Natural killer cell treated with Interleukin-12 subunit alpha and Interleukin-12 subunit beta and Interleukin-15 and Interleukin-18, amount 100 ng/mL, for 72 hours (primary cell): Measurements from ENCODE around the gene APOD. TPM values are rescaled to one million over a fixed set of nuclear protein-coding genes. Genes with fewer than 3 reads are reported as not detected.
A peak's percentile ranks its signal among the peaks of the same experiment; 100 is the strongest.

Experiments
- ATAC-seq, 2 donors: fragments of 150-1000 bp; cut with Tn5 transposase in 1 of 2; sonication (Bioruptor Pico), chemical (Tn5 transposase) in 1 of 2; 2 replicates each; pipeline ENCODE4 v1.10.0; 2021
- DNase-seq: peaks from one replicate; pipeline ENCODE4 v3.0.0; 2022; ENCODE audit warnings: low spot score
- H3K27ac Mint-ChIP-seq, 2 donors: 1 replicate in 1 of 2; 2 replicates in 1 of 2; pipeline ENCODE4 v1.8.0; 2022; ENCODE audit warnings: mixed read lengths in 2 of 2, mild to moderate bottlenecking in 1 of 2, moderate library complexity in 1 of 2
- H3K27me3 Mint-ChIP-seq, 2 donors: 1 replicate in 1 of 2; 2 replicates in 1 of 2; pipeline ENCODE4 v1.8.0; 2022; ENCODE audit warnings: mixed read lengths in 2 of 2
- H3K36me3 Mint-ChIP-seq: one replicate; pipeline ENCODE4 v1.8.0; 2022; ENCODE audit warnings: mixed read lengths
- H3K4me1 Mint-ChIP-seq, 2 donors: 1 replicate in 1 of 2; 2 replicates in 1 of 2; pipeline ENCODE4 v1.8.0; 2022; ENCODE audit warnings: low read depth in 2 of 2, mixed read lengths in 2 of 2, mild to moderate bottlenecking in 1 of 2
- H3K4me3 Mint-ChIP-seq: one replicate; pipeline ENCODE4 v1.8.0; 2022; ENCODE audit warnings: mixed read lengths
- H3K9me3 Mint-ChIP-seq: 2 replicates; pipeline ENCODE4 v1.8.0; 2022; ENCODE audit warnings: mixed read lengths
- total RNA-seq, 2 donors: library from RNA; stranded (reverse); gene quantifications; one replicate each; pipeline ENCODE4 v1.2.3, GENCODE V29; 2022

Gene APOD
- total RNA-seq, 2 donors from 2014 or later: not detected

DNA sequence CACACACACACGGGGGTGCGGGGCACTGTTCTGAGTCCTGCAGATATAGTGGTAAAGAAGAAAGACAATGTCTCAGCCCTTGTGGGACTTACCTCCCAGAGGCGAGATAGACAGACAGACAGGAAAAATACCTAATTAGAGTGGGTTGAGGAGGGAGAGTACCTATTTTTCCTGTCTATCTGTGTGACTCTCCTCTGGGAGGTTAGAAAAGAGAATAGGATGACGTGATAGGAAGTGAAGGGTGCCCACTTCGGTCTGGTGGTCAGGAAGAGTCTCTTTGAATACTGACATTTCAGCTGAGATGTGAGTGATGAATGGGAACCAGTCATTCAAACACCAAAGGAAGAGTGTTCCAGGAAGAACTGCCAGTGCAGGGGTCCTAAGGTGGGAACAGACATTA lies 4.1 kb upstream of the APOD start:
- DNase-seq (no peak), ATAC-seq (peak in 1 of 2 donors; percentile 45)
- H3K9me3 Mint-ChIP-seq: no peaks in the 10 kb centered on the region
- H3K4me1 Mint-ChIP-seq: no peaks in the 10 kb centered on the region
- peaks cover 0 to 5% of the 10 kb centered on the region in 2 donors for H3K27me3 Mint-ChIP-seq
- no peak overlapping the region for H3K27ac Mint-ChIP-seq
- no peaks in the 10 kb centered on the region for H3K36me3 Mint-ChIP-seq
- H3K4me3 Mint-ChIP-seq: no peak overlapping the region

- H3K4me3 Mint-ChIP-seq: no peak overlapping the region
- ATAC-seq (no peak), DNase-seq (no peak)
- no peaks in the 10 kb centered on the region for H3K36me3 Mint-ChIP-seq
- H3K27ac Mint-ChIP-seq: no peak overlapping the region
- no peaks in the 10 kb centered on the region for H3K9me3 Mint-ChIP-seq
- peaks cover 0 to 5% of the 10 kb centered on the region in 2 donors for H3K27me3 Mint-ChIP-seq
- no peaks in the 10 kb centered on the region for H3K4me1 Mint-ChIP-seq
Observed at GRCh38 chr3:195587406-195587805, 3.7 kb upstream of the APOD start.

GRCh38 chr3:195584543-195584870 lies 767 bp upstream of the APOD start:
- no peaks in the 10 kb centered on the region for H3K36me3 Mint-ChIP-seq
- no peak for ATAC-seq
- H3K27me3 Mint-ChIP-seq: peaks cover 0 to 5% of the 10 kb centered on the region in 2 donors
- peaks cover 0 to 6% of the 10 kb centered on the region in 2 donors for H3K4me1 Mint-ChIP-seq
- no peaks in the 10 kb centered on the region for H3K9me3 Mint-ChIP-seq
- H3K4me3 Mint-ChIP-seq: no peak overlapping the region
- H3K27ac Mint-ChIP-seq: no peak overlapping the region
- DNase-seq: no peak

DNA sequence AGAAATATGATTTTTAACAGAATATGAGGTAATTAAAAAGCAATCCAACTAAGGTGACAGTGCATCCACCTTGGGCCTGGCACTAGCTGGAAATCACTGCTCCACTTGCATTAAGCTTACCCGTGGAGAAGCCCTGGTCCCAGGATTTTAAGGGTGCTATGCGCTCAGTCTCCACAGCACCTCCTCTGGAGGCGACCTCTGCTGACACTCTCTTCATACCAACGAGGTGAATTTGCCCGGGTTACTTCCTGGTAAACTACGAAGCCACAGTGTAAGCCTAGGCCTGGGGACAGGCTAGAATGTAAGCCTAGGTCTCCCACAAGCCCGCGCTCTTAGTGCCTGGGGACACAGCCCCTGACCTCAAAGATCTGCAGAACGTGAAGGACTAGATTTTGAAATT lies 793 bp downstream of the APOD start:
- H3K36me3 Mint-ChIP-seq: no peaks in the 10 kb centered on the region
- H3K4me3 Mint-ChIP-seq: no peak overlapping the region
- H3K27ac Mint-ChIP-seq: no peak overlapping the region
- DNase-seq: no peak
- ATAC-seq: no peak
- H3K9me3 Mint-ChIP-seq: no peaks in the 10 kb centered on the region
- H3K4me1 Mint-ChIP-seq: peaks cover 0 to 6% of the 10 kb centered on the region in 2 donors
- peaks cover 0 to 5% of the 10 kb centered on the region in 2 donors for H3K27me3 Mint-ChIP-seq

- peaks cover 0 to 8% of the 10 kb centered on the region in 2 donors for H3K27me3 Mint-ChIP-seq
- ATAC-seq: no peak
- DNase-seq: no peak
Observed at GRCh38 chr3:195580744-195581443, 2.8 kb downstream of the APOD start.

GRCh38 chr3:195579281-195579680 lies 4.5 kb downstream of the APOD start:
- ATAC-seq: peak in 1 of 2 donors; percentile 9
- Mint-ChIP-seq H3K4me3 (no peak overlapping the region), H3K27ac (no peak overlapping the region)

More at GRCh38 chr3:195580744-195581443, 2.8 kb downstream of the APOD start:
- Mint-ChIP-seq H3K9me3 (no peaks in the 10 kb centered on the region), H3K36me3 (no peaks in the 10 kb centered on the region), H3K27ac (peak overlapping the region in 1 of 2 donors; percentile 9), H3K4me3 (no peak overlapping the region), H3K4me1 (peaks cover 0 to 6% of the 10 kb centered on the region in 2 donors)

DNA sequence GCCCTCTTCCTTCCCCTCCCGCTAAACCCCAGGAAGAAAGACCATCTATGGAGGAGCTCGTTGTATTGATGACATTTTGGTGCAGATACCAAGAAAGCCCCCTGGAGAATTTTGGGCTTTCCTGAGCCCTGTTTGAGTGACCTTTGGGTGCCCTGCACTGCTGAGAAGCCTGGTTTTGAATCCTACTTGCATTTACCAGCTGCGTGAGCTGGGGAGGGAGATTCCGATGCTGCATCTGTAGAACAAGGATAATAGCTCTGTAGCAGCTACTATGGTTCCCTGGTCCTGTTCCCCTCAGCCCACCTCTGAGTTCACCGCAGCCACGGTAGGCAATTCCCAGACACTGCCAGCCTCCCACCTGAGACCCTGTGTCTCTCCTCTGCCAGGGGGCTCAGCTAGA lies 5.2 kb downstream of the APOD start:
- no peak overlapping the region for H3K27ac Mint-ChIP-seq
- peaks cover 0 to 3% of the 10 kb centered on the region in 2 donors for H3K27me3 Mint-ChIP-seq
- no peak overlapping the region for H3K4me3 Mint-ChIP-seq
- no peaks in the 10 kb centered on the region for H3K36me3 Mint-ChIP-seq
- H3K9me3 Mint-ChIP-seq: no peaks in the 10 kb centered on the region
- peaks cover 0 to 6% of the 10 kb centered on the region in 2 donors for H3K4me1 Mint-ChIP-seq
- ATAC-seq (no peak), DNase-seq (no peak)

More at GRCh38 chr3:195579281-195579680, 4.5 kb downstream of the APOD start:
- Mint-ChIP-seq H3K4me1 (peaks cover 0 to 6% of the 10 kb centered on the region in 2 donors), H3K9me3 (no peaks in the 10 kb centered on the region), H3K36me3 (no peaks in the 10 kb centered on the region), H3K27me3 (peaks cover 0 to 3% of the 10 kb centered on the region in 2 donors)
- no peak for DNase-seq

GRCh38 chr3:195577645-195578177 lies 6.0 kb downstream of the APOD start:
- no peak for DNase-seq
- no peaks in the 10 kb centered on the region for H3K9me3 Mint-ChIP-seq

DNA sequence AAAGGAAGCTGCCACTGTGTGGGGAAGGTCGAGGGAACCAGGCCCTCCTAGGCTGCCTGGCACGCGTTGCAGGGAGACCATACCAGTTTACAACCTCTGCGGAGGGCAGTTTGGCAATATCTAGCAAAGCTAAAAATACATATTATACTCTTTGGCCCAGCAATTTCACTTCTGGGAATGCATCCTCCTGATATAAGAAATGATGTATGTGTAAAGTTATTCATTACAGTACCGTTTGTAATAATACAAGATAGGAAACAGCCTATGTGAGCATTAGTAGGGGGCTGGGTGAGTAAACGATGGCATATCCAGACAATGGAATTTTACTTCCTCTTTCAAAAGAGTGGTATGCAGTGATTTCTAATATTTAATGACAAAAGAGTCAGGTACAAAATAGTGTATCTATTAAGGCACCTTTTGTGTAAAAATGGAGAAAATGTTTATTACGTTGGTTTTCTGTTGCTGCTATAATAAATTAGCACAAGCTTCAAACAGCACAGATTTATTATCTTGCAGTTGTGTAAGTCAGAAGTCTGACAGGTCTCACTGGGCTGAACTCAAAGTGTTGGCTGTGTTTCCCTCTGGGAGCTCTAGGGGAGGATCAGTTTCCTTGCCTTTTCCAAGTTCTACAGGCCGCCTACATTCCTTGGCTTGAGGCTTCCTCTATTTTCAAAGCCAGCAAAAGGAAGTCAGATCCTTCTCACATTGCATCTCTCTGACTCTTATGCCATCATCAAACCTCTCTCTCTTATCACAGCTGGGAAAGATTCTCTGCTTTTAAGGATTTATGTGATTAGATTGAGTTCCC lies 9.0 kb downstream of the APOD start:
- DNase-seq (no peak), ATAC-seq (no peak)
- Mint-ChIP-seq H3K4me1 (peaks cover 6 to 8% of the 10 kb centered on the region in 2 donors), H3K36me3 (no peaks in the 10 kb centered on the region), H3K27ac (no peak overlapping the region), H3K9me3 (no peaks in the 10 kb centered on the region), H3K4me3 (no peak overlapping the region), H3K27me3 (peaks cover 0 to 3% of the 10 kb centered on the region in 2 donors)

More at GRCh38 chr3:195577645-195578177, 6.0 kb downstream of the APOD start:
- no peak overlapping the region for H3K4me3 Mint-ChIP-seq
- H3K4me1 Mint-ChIP-seq: peaks cover 0 to 6% of the 10 kb centered on the region in 2 donors
- ATAC-seq: no peak
- no peak overlapping the region for H3K27ac Mint-ChIP-seq
- no peaks in the 10 kb centered on the region for H3K36me3 Mint-ChIP-seq
- H3K27me3 Mint-ChIP-seq: peaks cover 0 to 3% of the 10 kb centered on the region in 2 donors

DNA sequence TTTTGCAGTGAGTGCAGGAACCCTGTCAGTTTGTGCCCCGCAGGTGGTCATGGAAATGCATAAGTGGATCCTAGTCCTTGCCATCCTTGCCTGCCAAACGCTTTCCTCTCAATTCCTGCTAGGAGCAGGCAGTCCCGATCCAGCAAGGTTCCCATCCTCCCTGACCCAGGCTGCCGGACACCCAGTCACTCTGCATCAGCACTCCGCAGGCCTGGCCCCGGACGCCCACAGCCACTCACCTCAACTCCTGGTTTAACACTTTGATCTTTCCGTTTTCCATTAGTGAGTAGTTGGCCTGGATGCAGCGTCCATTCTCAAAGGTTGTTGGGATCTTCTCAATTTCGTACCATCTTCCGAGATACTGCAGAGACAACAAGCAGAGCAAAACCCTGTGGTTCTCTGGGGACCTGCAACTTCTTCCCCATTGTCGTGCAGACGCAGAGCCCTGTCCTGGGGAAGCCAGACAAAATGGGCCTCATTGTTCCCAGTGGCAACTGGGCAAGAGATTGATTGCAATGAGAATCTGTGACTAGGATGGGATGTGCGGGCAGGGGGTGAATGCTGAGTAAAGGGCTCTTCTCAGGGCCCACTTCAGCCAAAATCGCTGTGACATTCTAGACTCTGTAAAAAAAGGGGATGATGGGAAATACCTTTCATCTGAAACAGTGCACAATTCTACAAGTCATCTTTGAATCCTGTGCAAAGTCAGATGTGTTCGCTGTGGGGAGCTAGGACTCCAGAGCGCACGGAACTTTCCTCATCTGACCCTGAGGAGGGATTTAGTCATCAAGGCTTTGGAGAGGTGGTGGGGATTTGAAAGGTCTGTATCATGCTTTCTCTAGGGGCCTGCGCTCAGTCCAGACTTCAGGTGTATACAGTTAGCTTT lies 9.9 kb downstream of the APOD start:
- ATAC-seq: no peak
- Mint-ChIP-seq H3K27me3 (peaks cover 0 to 3% of the 10 kb centered on the region in 2 donors), H3K36me3 (no peaks in the 10 kb centered on the region), H3K4me1 (peaks cover 6% of the 10 kb centered on the region in 2 donors), H3K4me3 (no peak overlapping the region), H3K9me3 (no peaks in the 10 kb centered on the region), H3K27ac (no peak overlapping the region)
- no peak for DNase-seq

DNA sequence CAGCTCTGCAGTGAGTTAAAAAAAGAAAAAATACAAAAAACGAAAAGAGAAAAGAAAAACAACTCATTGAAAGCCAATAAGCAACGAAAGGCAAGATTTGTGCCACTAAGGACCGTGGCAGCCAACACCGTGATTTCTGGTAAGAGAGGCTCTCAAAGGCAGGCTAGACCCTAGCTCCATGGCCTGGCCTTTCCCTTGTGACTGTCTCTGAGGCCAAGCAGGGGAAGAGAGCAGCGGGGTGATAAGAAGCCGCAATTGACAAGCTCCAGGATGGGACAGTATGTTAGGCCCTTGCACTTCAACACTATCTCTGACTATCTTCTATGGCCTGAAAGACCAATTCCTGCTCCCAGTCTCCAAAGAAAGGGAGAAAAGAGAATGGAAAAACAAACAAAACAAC lies 12.4 kb downstream of the APOD start:
- ATAC-seq (no peak), DNase-seq (no peak)
- H3K27me3 Mint-ChIP-seq: peaks cover 5% of the 10 kb centered on the region in 2 donors
- no peaks in the 10 kb centered on the region for H3K9me3 Mint-ChIP-seq
- no peak overlapping the region for H3K27ac Mint-ChIP-seq
- no peaks in the 10 kb centered on the region for H3K36me3 Mint-ChIP-seq
- H3K4me1 Mint-ChIP-seq: peaks cover 6 to 9% of the 10 kb centered on the region in 2 donors
- H3K4me3 Mint-ChIP-seq: no peak overlapping the region

DNA sequence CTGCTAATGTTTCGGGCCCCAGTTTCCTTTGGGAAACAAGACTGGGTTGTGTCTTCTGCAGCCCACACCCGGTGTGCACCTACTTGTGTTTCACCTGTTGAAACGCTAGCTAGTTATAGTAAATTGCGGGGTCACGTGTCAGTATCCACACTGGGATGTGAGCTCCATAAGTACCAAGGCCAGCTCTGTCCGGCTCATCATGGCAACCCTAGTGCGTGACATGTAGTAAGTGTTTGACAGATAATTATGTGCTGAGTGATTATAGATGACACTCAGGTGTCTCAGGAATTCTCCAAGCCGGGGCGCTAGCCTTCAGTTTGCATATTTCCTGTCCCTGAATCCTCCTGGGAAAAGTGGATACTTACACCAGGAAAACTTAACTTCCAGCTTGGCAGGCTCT lies 12.8 kb downstream of the APOD start:
- no peaks in the 10 kb centered on the region for H3K9me3 Mint-ChIP-seq
- DNase-seq (no peak), ATAC-seq (no peak)
- H3K27me3 Mint-ChIP-seq: peaks cover 5 to 7% of the 10 kb centered on the region in 2 donors
- H3K36me3 Mint-ChIP-seq: no peaks in the 10 kb centered on the region
- peaks cover 6 to 9% of the 10 kb centered on the region in 2 donors for H3K4me1 Mint-ChIP-seq
- no peak overlapping the region for H3K27ac Mint-ChIP-seq
- H3K4me3 Mint-ChIP-seq: no peak overlapping the region

GRCh38 chr3:195570344-195570743 lies 13.4 kb downstream of the APOD start:
- Mint-ChIP-seq H3K4me3 (no peak overlapping the region), H3K27ac (no peak overlapping the region), H3K9me3 (no peaks in the 10 kb centered on the region), H3K4me1 (peaks cover 6 to 9% of the 10 kb centered on the region in 2 donors), H3K36me3 (no peaks in the 10 kb centered on the region), H3K27me3 (peaks cover 5 to 7% of the 10 kb centered on the region in 2 donors)
- no peak for ATAC-seq
- DNase-seq: no peak
